LoVo (cell line): ENCODE measurements around the gene MAP6D1.
"Not testable (repeated sequence)": the region's sequence is repeated elsewhere in the genome, so short reads cannot be mapped to it uniquely, and the experiment has no call there.

Source experiments
- DNase-seq: peaks from one replicate; pipeline ENCODE4 v3.0.0-alpha.2; 2016; ENCODE audit warnings: low spot score

MAP6D1 gene

GRCh38 chr3:183799461-183799860, 25.9 kb downstream of the MAP6D1 start:
- DNase-seq, result no peak

GRCh38 chr3:183797996-183798395, 27.4 kb downstream of the MAP6D1 start:
- no peak for DNase-seq

GRCh38 chr3:183796372-183796771, 29.0 kb downstream of the MAP6D1 start:
- no peak for DNase-seq

- no peak for DNase-seq
These were observed 30.9 kb downstream of the MAP6D1 start for GRCh38 chr3:183794452-183794851.

- no peak for DNase-seq
These were observed 32.4 kb downstream of the MAP6D1 start for GRCh38 chr3:183792976-183793375.

GRCh38 chr3:183790700-183791099, 34.7 kb downstream of the MAP6D1 start:
- no peak for DNase-seq

- no peak for DNase-seq
These were observed 35.6 kb downstream of the MAP6D1 start for GRCh38 chr3:183789826-183790225.

GRCh38 chr3:183784503-183784902, 40.9 kb downstream of the MAP6D1 start:
- DNase-seq, result not testable (repeated sequence)

GRCh38 chr3:183782576-183783276, 42.7 kb downstream of the MAP6D1 start:
- no peak for DNase-seq

- DNase-seq, result no peak
These were observed 44.1 kb downstream of the MAP6D1 start for GRCh38 chr3:183781246-183781645.

GRCh38 chr3:183779896-183780465, 45.4 kb downstream of the MAP6D1 start:
- no peak for DNase-seq

- no peak for DNase-seq
These were observed 48.3 kb downstream of the MAP6D1 start for GRCh38 chr3:183777016-183777618.

- not testable (repeated sequence) for DNase-seq
These were observed 48.9 kb downstream of the MAP6D1 start for GRCh38 chr3:183776451-183776850.

- no peak for DNase-seq
These were observed 49.6 kb downstream of the MAP6D1 start for GRCh38 chr3:183775781-183776180.

GRCh38 chr3:183774631-183775030, 50.7 kb downstream of the MAP6D1 start:
- DNase-seq, result no peak

GRCh38 chr3:183769453-183769852, 55.9 kb downstream of the MAP6D1 start:
- DNase-seq, result no peak

- no peak for DNase-seq
These were observed 57.3 kb downstream of the MAP6D1 start for GRCh38 chr3:183768114-183768513.

- peak; percentile 62 for DNase-seq
These were observed 58.4 kb downstream of the MAP6D1 start for GRCh38 chr3:183766745-183767606.

GRCh38 chr3:183766107-183766506, 59.3 kb downstream of the MAP6D1 start:
- DNase-seq, result no peak
